ACC112 (cell line): ENCODE results near the gene HDLBP.

ENCODE experiments used
- H2AFZ ChIP-seq: fragments of 200-600 bp; sonication (generic); one replicate; pipeline ENCODE4 v1.6.0; 2017; ENCODE audit warnings: antibody characterized with exemption, low read length; ENCODE audit not compliant: unreplicated experiment
- H3K27ac ChIP-seq: fragments of 200-600 bp; sonication (generic); 2 replicates; pipeline ENCODE4 v1.5.1; 2014; ENCODE audit warnings: low read depth, mild to moderate bottlenecking, antibody characterized with exemption, low read length, moderate library complexity
- H3K27me3 ChIP-seq: fragments of 200-600 bp; sonication (generic); 2 replicates; pipeline ENCODE4 v1.6.1; 2014; ENCODE audit warnings: mild to moderate bottlenecking, antibody characterized with exemption, low read length, moderate library complexity, mixed read lengths; ENCODE audit not compliant: insufficient read depth
- H3K36me3 ChIP-seq: fragments of 200-600 bp; sonication (generic); 2 replicates; pipeline ENCODE4 v1.6.1; 2016; ENCODE audit warnings: mild to moderate bottlenecking, antibody characterized with exemption, low read length, moderate library complexity, mixed read lengths; ENCODE audit not compliant: insufficient read depth
- H3K4me1 ChIP-seq: fragments of 200-600 bp; sonication (generic); one replicate; pipeline ENCODE4 v1.6.1; 2016; ENCODE audit warnings: low read length, mixed read lengths; ENCODE audit not compliant: insufficient read depth, unreplicated experiment, control insufficient read depth
- H3K4me3 ChIP-seq: fragments of 200-600 bp; sonication (generic); 2 replicates; pipeline ENCODE4 v1.5.1; 2014; ENCODE audit warnings: mild to moderate bottlenecking, low read depth, low read length
- H3K79me2 ChIP-seq: fragments of 200-600 bp; sonication (generic); one replicate; pipeline ENCODE4 v1.6.0; 2016; ENCODE audit warnings: low read length; ENCODE audit not compliant: control insufficient read depth, unreplicated experiment, insufficient read depth

HDLBP gene

GRCh38 chr2:241237949-241238371, 77.5 kb downstream of the HDLBP start:
- Histone ChIP-seq H3K4me1 (no peaks in the 10 kb centered on the region), H3K4me3 (no peak overlapping the region), H2AFZ (no peak overlapping the region), H3K79me2 (peaks cover 21% of the 10 kb centered on the region), H3K27me3 (no peaks in the 10 kb centered on the region), H3K36me3 (peaks cover 68% of the 10 kb centered on the region), H3K27ac (no peak overlapping the region)

- Histone ChIP-seq H3K79me2 (peaks cover 13% of the 10 kb centered on the region), H3K36me3 (peaks cover 60% of the 10 kb centered on the region), H3K27ac (no peak overlapping the region), H3K4me3 (no peak overlapping the region), H3K4me1 (no peaks in the 10 kb centered on the region), H2AFZ (no peak overlapping the region), H3K27me3 (no peaks in the 10 kb centered on the region)
These were observed 78.4 kb downstream of the HDLBP start for GRCh38 chr2:241237047-241237446.

- Histone ChIP-seq H3K36me3 (peaks cover 61% of the 10 kb centered on the region), H3K27ac (no peak overlapping the region), H3K4me3 (no peak overlapping the region), H3K27me3 (no peaks in the 10 kb centered on the region), H3K4me1 (no peaks in the 10 kb centered on the region), H2AFZ (no peak overlapping the region), H3K79me2 (peaks cover 14% of the 10 kb centered on the region)
These were observed 79.4 kb downstream of the HDLBP start for GRCh38 chr2:241235859-241236593.

- Histone ChIP-seq H3K27ac (no peak overlapping the region), H3K4me3 (no peak overlapping the region), H2AFZ (no peak overlapping the region), H3K4me1 (no peaks in the 10 kb centered on the region), H3K36me3 (peaks cover 60% of the 10 kb centered on the region; the same call in 1 of the 2 replicates), H3K27me3 (no peaks in the 10 kb centered on the region), H3K79me2 (peaks cover 14% of the 10 kb centered on the region)
These were observed 80.3 kb downstream of the HDLBP start for GRCh38 chr2:241234962-241235740.

GRCh38 chr2:241234066-241234790, 81.2 kb downstream of the HDLBP start:
- Histone ChIP-seq H2AFZ (no peak overlapping the region), H3K27ac (no peak overlapping the region), H3K27me3 (no peaks in the 10 kb centered on the region), H3K4me3 (no peak overlapping the region), H3K36me3 (peaks cover 54% of the 10 kb centered on the region; the same call in 1 of the 2 replicates), H3K4me1 (no peaks in the 10 kb centered on the region), H3K79me2 (peaks cover 10% of the 10 kb centered on the region)

- no peak overlapping the region for H3K4me3 ChIP-seq
- H3K27ac ChIP-seq, result no peak overlapping the region
- H3K79me2 ChIP-seq, result peaks cover 6% of the 10 kb centered on the region
- H3K27me3 ChIP-seq, result no peaks in the 10 kb centered on the region
- no peaks in the 10 kb centered on the region for H3K4me1 ChIP-seq
- H2AFZ ChIP-seq, result no peak overlapping the region
- peaks cover 58% of the 10 kb centered on the region; the same call in 1 of the 2 replicates for H3K36me3 ChIP-seq
These were observed 82.5 kb downstream of the HDLBP start for GRCh38 chr2:241232736-241233575.

- no peak overlapping the region for H3K4me3 ChIP-seq
- H2AFZ ChIP-seq, result no peak overlapping the region
- no peak overlapping the region for H3K27ac ChIP-seq
- peaks cover 6% of the 10 kb centered on the region for H3K79me2 ChIP-seq
- peaks cover 49% of the 10 kb centered on the region; the same call in 1 of the 2 replicates for H3K36me3 ChIP-seq
- H3K27me3 ChIP-seq, result no peaks in the 10 kb centered on the region
- no peaks in the 10 kb centered on the region for H3K4me1 ChIP-seq
These were observed 85.0 kb downstream of the HDLBP start for GRCh38 chr2:241230435-241230834.

GRCh38 chr2:241229563-241230401, 85.7 kb downstream of the HDLBP start:
- Histone ChIP-seq H2AFZ (no peak overlapping the region), H3K27me3 (no peaks in the 10 kb centered on the region), H3K4me1 (peaks cover under 1% of the 10 kb centered on the region), H3K79me2 (peaks cover 6% of the 10 kb centered on the region), H3K36me3 (peaks cover 44% of the 10 kb centered on the region; the same call in 1 of the 2 replicates), H3K4me3 (no peak overlapping the region), H3K27ac (no peak overlapping the region)

GRCh38 chr2:241228860-241229516, 86.5 kb downstream of the HDLBP start:
- no peaks in the 10 kb centered on the region for H3K27me3 ChIP-seq
- no peak overlapping the region for H3K4me3 ChIP-seq
- H3K79me2 ChIP-seq, result peaks cover 6% of the 10 kb centered on the region
- H3K27ac ChIP-seq, result no peak overlapping the region
- H2AFZ ChIP-seq, result no peak overlapping the region
- peaks cover 8% of the 10 kb centered on the region for H3K4me1 ChIP-seq
- peaks cover 39% of the 10 kb centered on the region; the same call in 1 of the 2 replicates for H3K36me3 ChIP-seq
